Progenitor cell of endocrine pancreas (in vitro differentiated cells): ENCODE data around the gene STAG1. TPM values are rescaled to one million over a fixed set of nuclear protein-coding genes. Genes with fewer than 3 reads are reported as not detected.
"Not testable (repeated sequence)": the region's sequence is repeated elsewhere in the genome, so short reads cannot be mapped to it uniquely, and the experiment has no call there.

ENCODE experiments used
- DNase-seq: peaks from one replicate; pipeline ENCODE4 v3.0.0; 2021; ENCODE audit warnings: low spot score; ENCODE audit not compliant: unreplicated experiment
- H3K27ac Mint-ChIP-seq: 2 replicates; pipeline ENCODE4 v1.8.0; 2021; ENCODE audit warnings: mild to moderate bottlenecking, moderate library complexity, mixed read lengths
- H3K27me3 Mint-ChIP-seq: 2 replicates; pipeline ENCODE4 v1.8.0; 2021; ENCODE audit warnings: mixed read lengths
- H3K36me3 Mint-ChIP-seq: 2 replicates; pipeline ENCODE4 v1.8.0; 2022; ENCODE audit warnings: mixed read lengths; ENCODE audit not compliant: insufficient read depth
- H3K4me1 Mint-ChIP-seq: 2 replicates; pipeline ENCODE4 v1.8.0; 2021; ENCODE audit warnings: low read depth, mixed read lengths
- H3K4me3 Mint-ChIP-seq: 2 replicates; pipeline ENCODE4 v1.8.0; 2021; ENCODE audit warnings: low read depth, mild to moderate bottlenecking, moderate library complexity, mixed read lengths
- H3K9me3 Mint-ChIP-seq: 2 replicates; pipeline ENCODE4 v1.8.0; 2021; ENCODE audit warnings: low read depth, mixed read lengths
- long read RNA-seq: library from polyadenylated mRNA; unstranded; transcript quantifications from one replicate; pipeline ENCODE4 v2.0.0, GENCODE V29; 2020
- total RNA-seq: library from RNA; stranded (reverse); gene quantifications from 2 replicates; pipeline ENCODE4 v1.2.1, GENCODE V29; 2021
- TF ChIP-seq, protein P1 (sequence below): fragments of 200-600 bp; sonication (generic); IDR thresholded peaks from one replicate; pipeline ENCODE4 v1.5.0; 2021; ENCODE audit warnings: antibody characterized with exemption, mild to moderate bottlenecking; ENCODE audit not compliant: unreplicated experiment

Gene STAG1
- total RNA-seq, result 39.7 and 46.4 TPM in 2 replicates
- long read RNA-seq, partial matches to known transcripts, result 6 of 18 reads
- long read RNA-seq, other reads (novel, unspliced or antisense), result 12 of 18 reads

- H3K4me3 Mint-ChIP-seq, result peak within 1 kb of the TSS; percentile 88
These were observed at the start of gene STAG1 for GRCh38 chr3:136752172-136752421. TSS of gene STAG1 (minus strand) at chr3:136752378. CDS start at chr3:136630898, 121,480 bp downstream.

GRCh38 chr3:136801146-136801545 lies 49.0 kb upstream of the STAG1 start:
- peaks cover 10% of the 10 kb centered on the region for H3K4me1 Mint-ChIP-seq
- H3K36me3 Mint-ChIP-seq, H3K4me3 Mint-ChIP-seq, H3K27me3 Mint-ChIP-seq, DNase-seq, H3K9me3 Mint-ChIP-seq, H3K27ac Mint-ChIP-seq: not testable (repeated sequence)

More at GRCh38 chr3:136752172-136752421, at the start of gene STAG1:
- H3K4me1 Mint-ChIP-seq, result peaks cover 38% of the 10 kb centered on the region
- H3K36me3 Mint-ChIP-seq, result no peaks in the 10 kb centered on the region
- no peak for DNase-seq
- TF ChIP-seq, protein P1, sequence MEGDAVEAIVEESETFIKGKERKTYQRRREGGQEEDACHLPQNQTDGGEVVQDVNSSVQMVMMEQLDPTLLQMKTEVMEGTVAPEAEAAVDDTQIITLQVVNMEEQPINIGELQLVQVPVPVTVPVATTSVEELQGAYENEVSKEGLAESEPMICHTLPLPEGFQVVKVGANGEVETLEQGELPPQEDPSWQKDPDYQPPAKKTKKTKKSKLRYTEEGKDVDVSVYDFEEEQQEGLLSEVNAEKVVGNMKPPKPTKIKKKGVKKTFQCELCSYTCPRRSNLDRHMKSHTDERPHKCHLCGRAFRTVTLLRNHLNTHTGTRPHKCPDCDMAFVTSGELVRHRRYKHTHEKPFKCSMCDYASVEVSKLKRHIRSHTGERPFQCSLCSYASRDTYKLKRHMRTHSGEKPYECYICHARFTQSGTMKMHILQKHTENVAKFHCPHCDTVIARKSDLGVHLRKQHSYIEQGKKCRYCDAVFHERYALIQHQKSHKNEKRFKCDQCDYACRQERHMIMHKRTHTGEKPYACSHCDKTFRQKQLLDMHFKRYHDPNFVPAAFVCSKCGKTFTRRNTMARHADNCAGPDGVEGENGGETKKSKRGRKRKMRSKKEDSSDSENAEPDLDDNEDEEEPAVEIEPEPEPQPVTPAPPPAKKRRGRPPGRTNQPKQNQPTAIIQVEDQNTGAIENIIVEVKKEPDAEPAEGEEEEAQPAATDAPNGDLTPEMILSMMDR, result peak; percentile 90
- no peaks in the 10 kb centered on the region for H3K9me3 Mint-ChIP-seq
- H3K27ac Mint-ChIP-seq, result peak within 1 kb of the TSS; percentile 99
- no peaks in the 10 kb centered on the region for H3K27me3 Mint-ChIP-seq

- no peaks in the 10 kb centered on the region for H3K9me3 Mint-ChIP-seq
- TF ChIP-seq, protein P1, result no peak
- H3K36me3 Mint-ChIP-seq, result no peaks in the 10 kb centered on the region
- no peak for DNase-seq
- H3K27me3 Mint-ChIP-seq, result peaks cover 4% of the 10 kb centered on the region
- no peak overlapping the region for H3K27ac Mint-ChIP-seq
- no peak overlapping the region for H3K4me3 Mint-ChIP-seq
- no peaks in the 10 kb centered on the region for H3K4me1 Mint-ChIP-seq
These were observed 40.6 kb upstream of the STAG1 start for GRCh38 chr3:136792556-136793330.

DNA sequence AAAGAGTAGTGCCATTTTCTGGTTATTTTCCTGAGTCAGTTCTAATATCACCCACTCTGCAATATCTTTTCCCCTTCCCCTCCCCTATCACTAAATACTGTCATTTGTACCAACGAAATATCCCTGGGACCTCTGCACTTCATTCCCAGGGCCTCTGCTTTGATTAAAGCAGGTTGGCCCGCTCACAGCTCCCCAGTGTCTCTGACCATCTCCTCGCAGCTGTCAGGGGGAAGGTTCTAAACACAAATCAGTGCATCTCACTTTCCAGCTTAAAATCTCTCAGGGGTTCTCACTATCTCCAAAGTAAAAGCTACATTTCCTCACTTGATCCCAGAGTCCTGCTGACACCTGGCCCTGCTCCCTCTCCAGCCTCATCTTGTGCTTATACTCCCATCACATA lies 38.6 kb upstream of the STAG1 start:
- Mint-ChIP-seq H3K9me3 (no peaks in the 10 kb centered on the region), H3K27me3 (peaks cover 4% of the 10 kb centered on the region), H3K27ac (no peak overlapping the region), H3K4me3 (no peak overlapping the region), H3K36me3 (no peaks in the 10 kb centered on the region), H3K4me1 (peaks cover 2% of the 10 kb centered on the region)
- TF ChIP-seq, protein P1, result no peak
- DNase-seq, result no peak

DNA sequence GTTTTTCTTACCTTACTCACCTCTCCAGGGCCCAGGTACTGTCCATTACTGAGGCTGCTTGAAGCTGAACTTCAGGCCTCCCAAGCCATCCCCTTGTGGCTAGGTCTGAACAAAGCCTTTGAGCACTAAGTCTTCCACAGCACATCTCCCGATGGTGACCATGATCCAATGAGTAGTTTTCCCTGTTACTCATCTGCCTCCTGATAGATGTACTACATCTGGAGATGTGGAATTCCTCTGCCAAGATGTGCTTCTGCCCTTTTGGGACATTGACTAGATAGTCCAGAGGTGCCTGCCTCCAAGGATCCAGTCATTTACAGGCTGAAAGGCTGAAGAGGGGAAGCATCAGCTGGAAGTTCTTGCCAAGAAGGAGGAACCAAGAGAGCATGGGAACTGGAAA lies 37.8 kb upstream of the STAG1 start:
- H3K36me3 Mint-ChIP-seq, result no peaks in the 10 kb centered on the region
- no peak for DNase-seq
- H3K9me3 Mint-ChIP-seq, result no peaks in the 10 kb centered on the region
- H3K27me3 Mint-ChIP-seq, result peaks cover 6% of the 10 kb centered on the region
- no peak overlapping the region for H3K4me3 Mint-ChIP-seq
- no peak overlapping the region for H3K27ac Mint-ChIP-seq
- TF ChIP-seq, protein P1, result no peak
- H3K4me1 Mint-ChIP-seq, result peaks cover 2% of the 10 kb centered on the region

DNA sequence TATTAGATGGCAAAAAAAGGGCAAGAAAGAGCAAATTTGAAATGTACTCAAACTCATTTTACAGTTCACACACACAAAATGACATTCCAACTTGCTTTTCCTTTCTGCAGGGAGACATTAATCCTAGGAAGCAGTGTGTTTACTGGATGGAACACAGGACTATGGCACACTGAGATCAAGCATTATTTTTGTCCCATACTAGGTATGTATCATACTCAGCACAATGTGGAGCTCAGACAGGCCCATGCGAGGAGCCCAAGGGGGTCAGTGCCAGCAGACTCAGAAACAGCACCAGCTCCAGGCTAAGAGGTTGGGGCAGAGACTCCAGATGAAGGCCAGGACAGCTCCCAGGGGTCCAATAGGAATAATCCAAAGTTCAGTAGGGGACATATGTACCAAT lies 36.0 kb upstream of the STAG1 start:
- Mint-ChIP-seq H3K27me3 (peaks cover 6% of the 10 kb centered on the region), H3K4me1 (peaks cover 2% of the 10 kb centered on the region), H3K36me3 (no peaks in the 10 kb centered on the region), H3K27ac (no peak overlapping the region), H3K9me3 (no peaks in the 10 kb centered on the region), H3K4me3 (no peak overlapping the region)
- DNase-seq, result no peak
- TF ChIP-seq, protein P1, result no peak
